A673 (cell line): ENCODE measurements around the gene DPT.

Experiments
- CTCF ChIP-seq: fragments of 300-800, 200-600 bp; sonication (generic); conservative IDR thresholded peaks from 2 replicates; pipeline ENCODE4 v1.5.1; 2017; ENCODE audit warnings: low read depth, mild to moderate bottlenecking, antibody characterized with exemption, low read length, moderate library complexity, mixed read lengths
- EZH2 ChIP-seq: fragments of 200-600 bp; sonication (generic); IDR thresholded peaks from 2 replicates; pipeline ENCODE4 v1.6.1; 2017; ENCODE audit warnings: borderline replicate concordance, low read depth, mild to moderate bottlenecking, mixed read lengths, antibody characterized with exemption, low read length; ENCODE audit not compliant: poor library complexity, severe bottlenecking

- TF ChIP-seq CTCF, result no peak
- no peak for TF ChIP-seq EZH2
These were observed 19.3 kb downstream of the DPT start for GRCh38 chr1:168709405-168710363.
